K562 (cell line): Measurements from ENCODE around the gene CBLN2. TPM values are rescaled to one million over a fixed set of nuclear protein-coding genes. Genes with fewer than 3 reads are reported as not detected.

ENCODE experiments used
- ATAC-seq: fragments of 200-7000 bp; cut with Tn5 transposase; 3 replicates; pipeline ENCODE4 v1.9.1; 2020; ENCODE audit warnings: moderate library complexity
- Bru-seq: library from RNA; stranded (reverse); fragments of 400-500 nt; gene quantifications from one replicate; lab custom pipeline; 2021; lab: Mats Ljungman, UMichigan
- BruChase-seq, 2 experiments: library from RNA; stranded (reverse); fragments of 400-500 nt; gene quantifications; one replicate each; lab custom pipeline; 2021; lab: Mats Ljungman, UMichigan
- BruUV-seq: library from RNA; stranded (reverse); fragments of 400-500 nt; replicated peaks from 2 replicates; lab custom pipeline; 2021; lab: Mats Ljungman, UMichigan
- CTCF ChIA-PET: fragments of 300-600 bp; formaldehyde crosslinking; extraction: SDS; loops from one replicate; lab custom pipeline; 2021; ENCODE audit warnings: low intra/inter-chr PET ratio; lab: Yijun Ruan, JAX
- POLR2A ChIA-PET: fragments of 300-600, 350-650 bp; sonication (Branson Sonifier 250); formaldehyde crosslinking; extraction: SDS; loops from one replicate; lab custom pipeline; 2021; ENCODE audit warnings: antibody characterized with exemption, inconsistent platforms; lab: Yijun Ruan, JAX
- DNase-seq, 4 experiments: peaks; one replicate each; pipeline versions ENCODE4 v3.0.0 to v3.0.0-alpha.2; 2011 to 2018; ENCODE audit warnings: low spot score in 3 of 4, mixed read lengths in 3 of 4; ENCODE audit errors: extremely low read depth in 1 of 4
- FAIRE-seq: peaks from 2 replicates; lab custom pipeline; 2011; peaks lifted over from hg19 to GRCh38; lab: Jason Lieb, UNC
- H2AFZ ChIP-seq: 2 replicates; pipeline ENCODE4 v1.6.0; 2011; ENCODE audit warnings: low read depth, low read length, control low read depth, inconsistent platforms
- H3K27ac ChIP-seq: fragments of 200-600 bp; 3 replicates; pipeline ENCODE4 v1.8.0; 2011; ENCODE audit warnings: low read depth, mild to moderate bottlenecking, control low read depth, inconsistent platforms, low read length, moderate library complexity, mixed read lengths; ENCODE audit errors: extremely low read depth
- H3K27me3 ChIP-seq, 2 experiments: fragments of 300-600 bp in 1 of 2; 2 replicates in 1 of 2; 3 replicates in 1 of 2; pipeline versions ENCODE4 v1.6.0 to v1.8.0; 2011; ENCODE audit warnings: inconsistent platforms in 2 of 2, low read length in 2 of 2, mild to moderate bottlenecking in 1 of 2, mixed read lengths in 1 of 2, moderate library complexity in 1 of 2; ENCODE audit not compliant: control insufficient read depth in 2 of 2, insufficient read depth in 2 of 2
- H3K36me3 ChIP-seq: fragments of 300-600 bp; 3 replicates; pipeline ENCODE4 v1.8.0; 2011; ENCODE audit warnings: mild to moderate bottlenecking, low read length, inconsistent platforms; ENCODE audit not compliant: control insufficient read depth, insufficient read depth
- H3K4me1 ChIP-seq, 2 experiments: fragments of 200-600 bp in 1 of 2; replicated peaks in 1 of 2; 2 replicates in 1 of 2; 3 replicates in 1 of 2; pipeline versions ENCODE4 v1.5.1 to v1.8.0; 2011; ENCODE audit warnings: inconsistent platforms in 2 of 2, low read length in 2 of 2, mild to moderate bottlenecking in 1 of 2, mixed read lengths in 1 of 2, moderate library complexity in 1 of 2; ENCODE audit not compliant: control insufficient read depth in 2 of 2, insufficient read depth in 2 of 2
- H3K4me2 ChIP-seq: 2 replicates; pipeline ENCODE4 v1.6.1; 2011; ENCODE audit warnings: low read length, control low read depth, inconsistent platforms, mixed read lengths; ENCODE audit not compliant: insufficient read depth
- H3K4me3 ChIP-seq: fragments of 200-600 bp; sonication (generic), shearing (Covaris generic); 2 replicates; pipeline ENCODE4 v1.5.1; 2016; ENCODE audit warnings: control low read depth, inconsistent platforms
- H3K79me2 ChIP-seq: fragments of 200-600 bp; 3 replicates; pipeline ENCODE4 v1.8.0; 2011; ENCODE audit warnings: low read length, inconsistent platforms; ENCODE audit not compliant: control insufficient read depth, insufficient read depth
- H3K9ac ChIP-seq, 2 experiments: 2 replicates each; pipeline versions ENCODE4 v1.6.0 to v1.6.1; 2011; ENCODE audit warnings: low read depth in 2 of 2, low read length in 2 of 2, control low read depth in 1 of 2, inconsistent platforms in 1 of 2, mild to moderate bottlenecking in 1 of 2, mixed read lengths in 1 of 2; ENCODE audit not compliant: insufficient read depth in 1 of 2
- H3K9me1 ChIP-seq: one replicate; pipeline ENCODE4 v1.6.0; 2011; ENCODE audit warnings: inconsistent platforms, mild to moderate bottlenecking, low read length, moderate library complexity; ENCODE audit not compliant: control insufficient read depth, insufficient read depth
- H3K9me3 ChIP-seq: replicated peaks from 2 replicates; pipeline ENCODE4 v1.5.1; 2011; ENCODE audit warnings: low read depth, low read length, inconsistent platforms; ENCODE audit not compliant: control insufficient read depth, insufficient read depth
- H4K20me1 ChIP-seq: replicated peaks from 2 replicates; pipeline ENCODE4 v1.6.1; 2011; ENCODE audit warnings: low read length, inconsistent platforms, mixed read lengths; ENCODE audit not compliant: control insufficient read depth, insufficient read depth
- CTCF ChIP-seq, 3 experiments: IDR thresholded peaks in 2 of 3; conservative IDR thresholded peaks in 1 of 3; 2 replicates each; pipeline ENCODE4 v1.5.1; 2011 to 2012; ENCODE audit warnings: low read length in 3 of 3, mild to moderate bottlenecking in 3 of 3, control low read depth in 2 of 3, improper control_type of control experiment in 1 of 3, inconsistent platforms in 1 of 3, low read depth in 1 of 3, mixed read lengths in 1 of 3, moderate library complexity in 1 of 3; ENCODE audit not compliant: insufficient read depth in 2 of 3
- FOXO4 ChIP-seq: fragments of 450-650 bp; formaldehyde crosslinking; IDR thresholded peaks from 2 replicates; pipeline ENCODE4 v1.4.0; 2020; ENCODE audit warnings: mild to moderate bottlenecking, moderate library complexity
- MXI1 ChIP-seq: IDR thresholded peaks from 2 replicates; pipeline ENCODE4 v1.6.1; 2011; ENCODE audit warnings: low read depth, mild to moderate bottlenecking, improper control_type of control experiment, low read length
- PCBP2 ChIP-seq: fragments of 200-400 bp; formaldehyde crosslinking; IDR thresholded peaks from 2 replicates; pipeline ENCODE4 v1.6.1; 2018; ENCODE audit warnings: low read length, low read depth, mild to moderate bottlenecking, moderate library complexity; ENCODE audit not compliant: poor library complexity, severe bottlenecking
- PRDM10 ChIP-seq: fragments of 450-650 bp; IDR thresholded peaks from 2 replicates; pipeline ENCODE4 v1.6.1; 2018; ENCODE audit not compliant: partially characterized antibody
- RAD51 ChIP-seq: fragments of 450-650 bp; IDR thresholded peaks from 2 replicates; pipeline ENCODE4 v1.7.1; 2016; ENCODE audit warnings: low read depth, mild to moderate bottlenecking, borderline replicate concordance
- SMC3 ChIP-seq: conservative IDR thresholded peaks from 2 replicates; pipeline ENCODE4 v1.6.1; 2011; ENCODE audit warnings: low read depth, low read length, improper control_type of control experiment; ENCODE audit not compliant: insufficient read depth
- STAG1 ChIP-seq: sonication (generic); formaldehyde crosslinking; IDR thresholded peaks from 2 replicates; pipeline ENCODE4 v1.5.0; 2020; ENCODE audit warnings: missing genetic modification reagents, borderline replicate concordance
- ZNF253 ChIP-seq: fragments of 250-450 bp; sonication (Bioruptor Pico); conservative IDR thresholded peaks from 2 replicates; pipeline ENCODE4 v1.6.1; 2021; ENCODE audit warnings: mild to moderate bottlenecking
- WGBS: fragments of 100-300 bp; shearing (Covaris generic); methylation state at CpG from one replicate; pipeline ENCODE4 v1.1.6; 2016; ENCODE audit warnings: low coverage, mixed read lengths; ENCODE audit not compliant: insufficient coverage; ENCODE audit errors: missing lambda C conversion rate; 5-methylcytosine and 5-hydroxymethylcytosine counted together
- in situ Hi-C: fragments of 300-500 bp; cut with MboI; formaldehyde crosslinking; loops from 4 replicates; pipeline ENCODE4 v1.15.0; 2018; ENCODE audit warnings: inconsistent platforms, mixed read lengths
- intact Hi-C: fragments of 100-400 bp; cut with micrococcal nuclease; formaldehyde crosslinking; loops from 2 replicates; pipeline ENCODE4 v1.14.2; 2022
- long read RNA-seq, 3 experiments: library from polyadenylated mRNA in 2 of 3; library from RNA in 1 of 3; unstranded in 2 of 3; stranded (forward) in 1 of 3; transcript quantifications; one replicate each; pipeline ENCODE4 v2.0.0, GENCODE V29; 2019 to 2022
- polyA minus RNA-seq, 3 experiments: library from RNA; depleted of rRNA, polyadenylated mRNA; stranded (reverse); fragments of >200 nt; gene quantifications; 2 replicates each; pipeline ENCODE4 v1.2.3, GENCODE V29; 2011
- polyA plus RNA-seq, 8 experiments: library from polyadenylated mRNA; depleted of rRNA in 4 of 8; stranded (reverse) in 5 of 8; unstranded in 3 of 8; fragments of >200 nt; fragmentation: Nextera tagmentation in 2 of 8; fragmentation: Illumina TruSeq in 1 of 8; extraction: Ambion mirVana in 2 of 8; extraction: Trizol in 1 of 8; gene quantifications; 2 replicates each; pipeline versions ENCODE4 v1.2.1 to v1.2.3, GENCODE V29; 2011 to 2014; ENCODE audit warnings: inconsistent platforms in 1 of 8, missing spikeins in 1 of 8
- total RNA-seq, 7 experiments: library from RNA; depleted of rRNA in 6 of 7; stranded (reverse); fragments of >200 nt in 6 of 7; fragmentation: Illumina TruSeq in 2 of 7; extraction: Trizol in 2 of 7; gene quantifications; 2 replicates each; pipeline versions ENCODE4 v1.2.1 to v1.2.3, GENCODE V29; 2011 to 2021; ENCODE audit warnings: low replicate concordance in 1 of 7

CBLN2 gene
- total RNA-seq (2011; cell fraction: chromatin; rRNA removed; ENCODE audit: low replicate concordance), result not detected in 2 replicates
- not detected in 2 replicates for total RNA-seq (2011; cell fraction: nucleolus; rRNA removed)
- not detected in 2 replicates for total RNA-seq (2011; cell fraction: nucleoplasm; rRNA removed)
- total RNA-seq (2014; rRNA removed) (not detected in 2 replicates), total RNA-seq (2014; rRNA removed; fragmentation: Illumina TruSeq; extraction: Trizol) (not detected in 2 replicates), total RNA-seq (2015; rRNA removed; fragmentation: Illumina TruSeq; extraction: Trizol) (not detected in 2 replicates), total RNA-seq (2021) (not detected in 2 replicates), polyA plus RNA-seq (2011; rRNA removed) (not detected in 2 replicates), polyA plus RNA-seq (2014; fragmentation: Illumina TruSeq; extraction: Trizol) (not detected in 2 replicates), polyA plus RNA-seq (2014; fragmentation: Nextera tagmentation; extraction: Ambion mirVana) (not detected), polyA plus RNA-seq (2014; rRNA removed) (not detected in 2 replicates), polyA minus RNA-seq (2011; rRNA and poly(A)+ RNA removed) (not detected in 2 replicates), Bru-seq, nascent RNA (percentile 1 among the genes with signal in this experiment), BruChase-seq, experiment 1, labeled RNA remaining after a 2-hour chase (percentile 0 among the genes with signal in this experiment), BruChase-seq, experiment 2, labeled RNA remaining after a 6-hour chase (percentile 3 among the genes with signal in this experiment)
- not detected in 2 replicates for polyA plus RNA-seq (2011; cell fraction: cytosol; rRNA removed)
- polyA plus RNA-seq (2011; cell fraction: nucleus; rRNA removed), result not detected in 2 replicates
- polyA plus RNA-seq (2012), result not detected in 2 replicates
- polyA minus RNA-seq (2011; cell fraction: cytosol; rRNA and poly(A)+ RNA removed), result not detected in 2 replicates
- polyA minus RNA-seq (2011; cell fraction: nucleus; rRNA and poly(A)+ RNA removed), result not detected in 2 replicates
- long read RNA-seq, experiment 1, result 0 reads
- long read RNA-seq, experiment 2, result 0 reads
- long read RNA-seq, experiment 3, result 0 reads

- peak; percentile 21 to 31 (median 23) for DNase-seq
- Histone ChIP-seq H3K9ac (no peak within 1 kb of the TSS), H3K4me1 (no peaks in the 10 kb centered on the region), H3K27me3 (no peaks in the 10 kb centered on the region), H3K4me2 (no peak within 1 kb of the TSS), H3K4me3 (no peak within 1 kb of the TSS), H3K27ac (no peak within 1 kb of the TSS), H3K36me3 (no peaks in the 10 kb centered on the region), H3K9me1 (no peaks in the 10 kb centered on the region), H3K79me2 (no peaks in the 10 kb centered on the region), H2AFZ (no peak within 1 kb of the TSS), H4K20me1 (no peaks in the 10 kb centered on the region), H3K9me3 (no peaks in the 10 kb centered on the region)
- no TSS peak for BruUV-seq
- intact Hi-C loops, result no loop called here
- WGBS, result under 1% methylated on average over 28 of the region's 44 CpGs
- POLR2A ChIA-PET, result interaction anchor here (0.6 kb wide), 1 partner anchor 1856 kb away, joined by 3 read pairs; no protein-coding TSS in a partner anchor
- in situ Hi-C loops, result no loop called here
- no peak for FAIRE-seq
- CTCF ChIA-PET, result no interaction called here
- peak; percentile 82 for ATAC-seq
- TF ChIP-seq PRDM10 (peak; percentile 40), SMC3 (0 out of 2 replicates have a peak, but pooled peaks have one; percentile 15), CTCF (IDR thresholded peaks at IDR 0.05 in 2 of 3, conservative IDR thresholded peaks at IDR 0.05 in 1 of 3; ENCODE audit: insufficient read depth in 2 of 3, low read depth in 1 of 3, low read length in 3 of 3) (peak; percentile 31 to 55 (median 32); a peak in 5 of 6 replicates), ZNF253 (no peak), FOXO4 (no peak), STAG1 (peak; percentile 18; the same call in 1 of the 2 replicates), PCBP2 (no peak), RAD51 (no peak), MXI1 (no peak)
Observed at GRCh38 chr18:72544092-72544886, at the start of gene CBLN2. Gene CBLN2 (minus strand): TSS chr18:72544342. CDS start chr18:72542160, 2,182 bp downstream.
